Right cardiac atrium (tissue), 5 donors: ENCODE data around the gene DNAH2. TPM values are rescaled to one million over a fixed set of nuclear protein-coding genes. Genes with fewer than 3 reads are reported as not detected.
A peak's percentile ranks its signal among the peaks of the same experiment; 100 is the strongest.

Experiments used
- ATAC-seq, 2 donors: fragments of 200-7000 bp; cut with Tn5 transposase; one replicate each; pipeline versions ENCODE4 v1.8.0 to v1.9.1; 2020; ENCODE audit warnings: moderate library complexity in 2 of 2, mild to moderate bottlenecking in 1 of 2
- DNase-seq, 3 donors: peaks; one replicate each; pipeline ENCODE4 v3.0.0-alpha.2; 2020
- H3K27ac ChIP-seq: one replicate; pipeline ENCODE4 v1.5.1; 2013; ENCODE audit warnings: mild to moderate bottlenecking, low read length, control low read depth, moderate library complexity
- H3K27me3 ChIP-seq: one replicate; pipeline ENCODE4 v1.6.1; 2013; ENCODE audit not compliant: control insufficient read depth, insufficient read depth
- H3K4me1 ChIP-seq: one replicate; pipeline ENCODE4 v1.6.1; 2013; ENCODE audit warnings: low read length; ENCODE audit not compliant: control insufficient read depth, insufficient read depth
- H3K4me3 ChIP-seq: one replicate; pipeline ENCODE4 v1.5.1; 2013; ENCODE audit warnings: low read length, control low read depth
- H3K9me3 ChIP-seq: one replicate; pipeline ENCODE4 v1.6.1; 2013; ENCODE audit warnings: low read length; ENCODE audit not compliant: control insufficient read depth
- WGBS: extraction: QIAGEN DNeasy Blood & Tissue Kit; methylation state at CpG from one replicate; pipeline ENCODE4 v1.1.7; 2013; 5-methylcytosine and 5-hydroxymethylcytosine counted together
- intact Hi-C, 4 donors: fragments of 100-400 bp; cut with DNase I; formaldehyde crosslinking; loops; one replicate each; pipeline versions ENCODE4 v1.11.0 to v1.14.0; 2022 to 2023
- polyA plus RNA-seq: library from polyadenylated mRNA; stranded (reverse); fragments of 200-250 nt; gene quantifications from one replicate; pipeline ENCODE4 v1.2.3, GENCODE V29; 2013
- total RNA-seq, 4 donors: library from RNA; stranded (reverse); fragmentation: NEBNext Ultra II Directional; extraction: Animal tissue kit (Norgen Biotek cat#: 25700); gene quantifications; one replicate each; pipeline ENCODE4 v1.2.1, GENCODE V29; 2021
- donor health status: healthy with polysubstance abuse.
- donor health status: DM: no; HTN: yes; CAD: no.
- donor health status: DM: no; HTN: no; CAD: no.
- donor health status: DM: no; HTN: yes; CAD: no; lungs with severe emphysema.
- donor health status: DM: yes; HTN: yes; CAD: no.

Gene DNAH2
- total and polyA plus RNA-seq, 5 donors = 0.03 to 0.22 (median 0.09) TPM; not detected in 1

- H3K27ac ChIP-seq = no peak overlapping the region
- H3K4me3 ChIP-seq = no peak overlapping the region
- intact Hi-C loops = no loop called here
- ATAC-seq (peak; percentile 25 to 33), DNase-seq (no peak)
- WGBS = 28% methylated on average over 12 of the region's 12 CpGs
- H3K9me3 ChIP-seq = no peaks in the 10 kb centered on the region
- H3K27me3 ChIP-seq = no peaks in the 10 kb centered on the region
- no peaks in the 10 kb centered on the region for H3K4me1 ChIP-seq
These were observed 107.9 kb downstream of the DNAH2 start for GRCh38 chr17:7825206-7825990.

DNA sequence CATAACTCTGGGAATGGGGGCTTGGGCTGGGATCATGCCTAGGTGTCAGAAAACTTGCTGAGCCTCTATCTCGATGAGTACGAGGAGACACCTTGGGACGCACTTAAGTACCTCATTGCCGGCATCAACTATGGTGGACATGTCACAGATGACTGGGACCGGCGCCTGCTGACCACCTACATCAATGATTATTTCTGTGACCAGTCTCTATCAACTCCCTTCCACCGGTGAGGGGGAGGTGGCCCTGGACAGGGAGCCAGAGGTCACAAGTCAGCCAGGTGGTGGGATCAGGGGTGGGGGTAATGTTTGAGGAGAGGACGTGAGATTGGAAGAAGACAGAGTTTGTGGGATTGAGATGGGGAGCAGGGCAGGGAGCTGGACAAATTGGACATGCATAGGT is 113.1 kb downstream of the DNAH2 start:
- H3K4me3 ChIP-seq = no peak overlapping the region
- H3K27me3 ChIP-seq = no peaks in the 10 kb centered on the region
- intact Hi-C loops = no loop called here
- no peaks in the 10 kb centered on the region for H3K4me1 ChIP-seq
- H3K27ac ChIP-seq = no peak overlapping the region
- DNase-seq (no peak), ATAC-seq (no peak)
- H3K9me3 ChIP-seq = no peaks in the 10 kb centered on the region
- 87% methylated on average over 8 of the region's 8 CpGs for WGBS

DNA sequence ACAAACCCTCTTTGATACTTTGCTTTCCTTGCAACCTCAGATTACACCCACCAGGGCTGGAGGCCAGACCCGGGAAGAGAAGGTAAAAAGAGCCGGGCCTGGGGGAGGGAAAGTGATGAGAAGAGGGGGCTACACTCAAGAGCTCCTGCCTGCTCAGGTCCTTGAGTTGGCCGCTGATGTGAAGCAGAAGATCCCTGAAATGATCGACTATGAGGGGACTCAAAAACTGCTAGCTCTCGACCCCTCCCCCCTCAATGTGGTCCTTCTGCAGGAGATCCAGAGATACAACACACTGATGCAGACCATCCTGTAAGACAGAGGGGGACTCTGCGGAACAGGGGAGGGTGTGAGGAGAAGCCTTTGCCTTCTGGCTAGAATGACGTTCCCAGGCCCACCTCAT is 113.7 kb downstream of the DNAH2 start:
- Histone ChIP-seq H3K4me3 (no peak overlapping the region), H3K4me1 (no peaks in the 10 kb centered on the region), H3K27ac (no peak overlapping the region), H3K27me3 (no peaks in the 10 kb centered on the region), H3K9me3 (no peaks in the 10 kb centered on the region)
- ATAC-seq = no peak
- intact Hi-C loops = no loop called here
- no peak for DNase-seq
- 80% methylated on average over 7 of the region's 7 CpGs for WGBS

DNA sequence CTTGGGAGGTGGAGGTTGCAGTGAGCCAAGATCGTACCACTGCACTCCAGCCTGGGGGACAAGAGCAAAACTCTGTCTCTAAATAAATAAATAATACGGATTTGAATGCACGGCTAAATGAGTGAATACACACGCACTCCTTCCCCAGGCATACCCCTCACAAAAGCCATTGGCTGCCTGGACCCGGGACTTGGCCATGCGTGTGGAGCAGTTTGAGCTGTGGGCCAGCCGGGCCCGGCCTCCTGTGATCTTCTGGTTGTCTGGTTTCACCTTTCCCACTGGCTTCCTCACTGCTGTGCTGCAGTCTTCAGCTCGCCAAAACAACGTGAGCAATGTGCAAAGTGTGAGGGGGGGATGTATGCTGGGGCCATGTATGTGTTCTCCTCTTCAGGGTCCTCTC is 114.9 kb downstream of the DNAH2 start:
- Histone ChIP-seq H3K27me3 (no peaks in the 10 kb centered on the region), H3K27ac (no peak overlapping the region), H3K9me3 (no peaks in the 10 kb centered on the region), H3K4me3 (no peak overlapping the region), H3K4me1 (peaks cover 5% of the 10 kb centered on the region)
- WGBS = 86% methylated on average over 10 of the region's 10 CpGs
- ATAC-seq (no peak), DNase-seq (no peak)
- intact Hi-C loops = no loop called here

DNA sequence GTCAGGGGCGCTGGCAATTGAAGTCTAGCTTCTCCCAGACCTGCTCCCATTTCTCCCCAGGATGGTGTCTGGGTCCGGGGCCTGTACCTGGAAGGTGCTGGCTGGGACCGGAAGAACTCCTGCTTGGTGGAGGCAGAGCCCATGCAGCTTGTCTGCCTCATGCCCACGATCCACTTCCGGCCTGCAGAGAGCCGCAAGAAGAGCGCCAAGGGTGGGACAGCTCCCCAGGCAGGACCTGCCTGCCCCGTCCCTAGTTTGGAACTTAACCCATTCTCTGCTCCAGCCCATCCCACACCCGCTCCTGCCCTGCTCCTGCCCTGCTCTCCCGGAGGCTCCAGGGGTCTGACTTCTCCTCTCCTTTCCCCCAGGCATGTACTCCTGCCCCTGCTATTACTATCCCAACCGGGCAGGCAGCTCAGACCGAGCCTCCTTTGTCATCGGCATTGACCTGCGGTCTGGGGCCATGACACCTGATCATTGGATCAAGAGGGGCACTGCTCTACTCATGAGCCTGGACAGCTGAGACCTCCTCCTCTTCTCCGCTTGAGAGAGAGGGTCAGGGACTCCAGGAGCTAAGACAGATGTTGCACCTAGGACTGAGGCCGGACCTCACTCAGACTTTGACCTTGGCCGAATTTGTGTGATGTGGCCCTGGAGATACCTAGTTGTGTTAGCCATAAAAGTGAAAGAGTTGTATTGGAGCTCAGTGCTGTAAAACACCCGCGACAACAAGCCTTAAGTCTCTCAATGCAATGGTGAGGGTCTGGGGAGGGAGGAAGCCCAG is 115.7 kb downstream of the DNAH2 start:
- Histone ChIP-seq H3K9me3 (no peaks in the 10 kb centered on the region), H3K4me1 (peaks cover 5% of the 10 kb centered on the region), H3K27ac (peak overlapping the region; percentile 92), H3K4me3 (no peak overlapping the region), H3K27me3 (no peaks in the 10 kb centered on the region)
- intact Hi-C loops = no loop called here
- peak in 2 of 3 donors; percentile 49 to 67 for DNase-seq
- 48% methylated on average over 19 of the region's 19 CpGs for WGBS
- ATAC-seq = no peak

DNA sequence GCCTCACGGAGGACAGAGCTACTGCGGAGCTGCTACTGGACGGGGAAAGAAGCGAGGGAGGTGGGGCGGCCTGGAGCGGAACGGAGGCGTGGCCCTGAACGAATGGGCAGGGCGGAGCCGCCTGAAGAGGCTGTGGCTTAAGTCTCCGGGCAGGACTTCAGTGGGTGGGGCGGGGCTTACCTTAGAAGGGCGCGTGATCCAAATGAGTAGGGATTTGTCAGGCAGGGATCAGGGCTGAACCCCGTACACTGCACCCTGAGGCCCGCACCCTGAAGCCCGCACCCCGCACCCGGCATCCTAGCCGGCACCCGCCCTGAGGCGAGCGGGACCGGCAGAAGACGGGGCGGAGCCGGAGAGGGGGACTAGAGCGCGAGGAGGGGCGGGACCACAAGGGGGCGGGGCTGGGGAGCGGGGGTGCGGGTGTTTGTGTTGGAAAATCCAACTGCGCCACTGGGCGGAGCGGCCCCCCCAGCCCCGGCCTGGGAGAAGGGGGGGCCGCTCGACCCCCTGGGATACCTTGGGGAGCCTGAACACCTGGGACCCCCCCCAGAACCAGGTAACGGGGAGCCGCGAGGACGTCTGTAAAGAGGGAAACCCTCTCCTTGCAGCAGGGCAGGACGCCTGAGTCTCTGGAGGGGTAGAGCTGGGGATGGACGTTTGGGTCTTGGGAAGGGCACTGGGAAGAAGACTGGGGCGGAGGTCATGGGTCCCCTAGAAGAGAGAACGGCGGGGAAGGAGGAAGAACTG is 116.4 kb downstream of the DNAH2 start, which contains the start of gene KDM6B:
Gene KDM6B, plus strand, starts transcription at position 423 of the 747 bp plus-strand sequence. CDS start 11,338 bp downstream, outside the sequence.
- no peaks in the 10 kb centered on the region for H3K27me3 ChIP-seq
- H3K27ac ChIP-seq = peak within 1 kb of the TSS; percentile 100
- WGBS = under 1% methylated on average over 49 of the region's 49 CpGs
- DNase-seq (peak; percentile 95 to 98 (median 97)), ATAC-seq (peak; percentile 76 to 81)
- peaks cover 7% of the 10 kb centered on the region for H3K4me1 ChIP-seq
- H3K4me3 ChIP-seq = peak within 1 kb of the TSS; percentile 94
- intact Hi-C loops = loop anchor here in 1 of 4 donors (2.0 kb wide), 1 partner anchor 23 kb away; the partner anchor contains the start of gene NAA38
- H3K9me3 ChIP-seq = no peaks in the 10 kb centered on the region

GRCh38 chr17:7834542-7834956 is 117.0 kb downstream of the DNAH2 start:
- intact Hi-C loops = loop anchor here in 1 of 4 donors (2.0 kb wide), 1 partner anchor 22 kb away; the partner anchor contains the start of gene NAA38
- WGBS = under 1% methylated on average over 20 of the region's 20 CpGs
- Histone ChIP-seq H3K27me3 (no peaks in the 10 kb centered on the region), H3K27ac (peak overlapping the region; percentile 100), H3K9me3 (no peaks in the 10 kb centered on the region), H3K4me1 (peaks cover 7% of the 10 kb centered on the region), H3K4me3 (peak overlapping the region; percentile 94)
- peak; percentile 20 to 41 for ATAC-seq
- peak; percentile 75 to 90 (median 87) for DNase-seq

- Histone ChIP-seq H3K27me3 (no peaks in the 10 kb centered on the region), H3K27ac (peak overlapping the region; percentile 100), H3K9me3 (no peaks in the 10 kb centered on the region), H3K4me3 (peak overlapping the region; percentile 94), H3K4me1 (peaks cover 7% of the 10 kb centered on the region)
- ATAC-seq (peak; percentile 81 to 83), DNase-seq (peak; percentile 97 to 99 (median 99))
- WGBS = under 1% methylated on average over 69 of the region's 69 CpGs
- intact Hi-C loops = loop anchor here in 1 of 4 donors (2.0 kb wide), 1 partner anchor 22 kb away; the partner anchor contains the start of gene NAA38
These were observed 117.6 kb downstream of the DNAH2 start for GRCh38 chr17:7834957-7835813.

- DNase-seq = peak; percentile 83 to 94 (median 93)
- peak; percentile 43 to 59 for ATAC-seq
- Histone ChIP-seq H3K27me3 (no peaks in the 10 kb centered on the region), H3K9me3 (no peaks in the 10 kb centered on the region), H3K4me3 (peak overlapping the region; percentile 94), H3K27ac (peak overlapping the region; percentile 98), H3K4me1 (peaks cover 9% of the 10 kb centered on the region)
- intact Hi-C loops = loop anchor here in 1 of 4 donors (2.0 kb wide), 1 partner anchor 21 kb away; the partner anchor contains the start of gene NAA38
- WGBS = under 1% methylated on average over 61 of the region's 61 CpGs
These were observed 118.5 kb downstream of the DNAH2 start for GRCh38 chr17:7835814-7836595.
